ENCODE results near the gene MAP7D2.
"Not testable (repeated sequence)": the region's sequence is repeated elsewhere in the genome, so short reads cannot be mapped to it uniquely, and the experiment has no call there.

MAP7D2 gene

DNA sequence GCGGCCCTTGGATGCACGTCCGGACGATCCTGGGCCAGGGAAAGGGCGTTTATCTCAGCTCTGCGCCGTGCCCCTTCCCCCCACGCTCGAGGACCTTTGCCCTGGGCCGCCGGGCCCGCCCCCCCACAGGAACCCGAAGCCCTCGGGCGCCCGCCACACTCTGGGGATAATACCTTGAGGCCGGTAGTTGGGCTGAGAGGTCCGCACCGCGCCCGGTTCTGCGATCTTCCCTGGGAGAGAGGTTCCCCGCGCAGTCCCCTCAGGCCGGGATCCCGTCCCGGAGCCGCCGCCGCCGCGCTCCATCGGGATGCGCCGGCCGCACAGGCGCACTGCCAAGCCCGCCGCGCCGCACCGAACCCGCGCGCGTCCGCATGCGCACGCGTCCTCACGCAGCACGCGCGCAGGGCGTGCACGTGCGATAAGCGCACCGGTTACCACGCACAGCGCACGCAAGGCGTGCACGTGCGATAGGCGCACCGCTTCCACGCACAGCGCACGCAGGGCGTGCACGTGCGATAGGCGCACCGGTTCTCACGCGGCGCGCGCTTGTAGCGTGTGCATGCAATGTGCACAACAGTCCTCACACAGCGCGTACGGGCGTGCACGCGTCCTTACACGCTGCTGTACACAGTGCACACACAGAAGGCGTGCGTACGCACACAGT is at the start of gene MAP7D2:
MAP7D2 (minus strand) TSS at position 331 of the 664 bp plus-strand sequence; CDS start at position 303, 28 bp downstream.
- TF ChIP-seq BHLHE40 (IDR thresholded peaks at IDR 0.05; ENCODE audit: borderline replicate concordance) (no peak), ZNF384 (IDR thresholded peaks at IDR 0.05) (no peak), FOXM1 (IDR thresholded peaks at IDR 0.05; ENCODE audit: borderline replicate concordance) (no peak), L3MBTL2 (conservative IDR thresholded peaks at IDR 0.05) (no peak), FOXK2 (IDR thresholded peaks at IDR 0.05) (no peak), FOXA1 (IDR thresholded peaks at IDR 0.05) (no peak), ELF4 (IDR thresholded peaks at IDR 0.05) (no peak), SUZ12 (IDR thresholded peaks at IDR 0.05) (no peak), CTBP1 (IDR thresholded peaks at IDR 0.05; ENCODE audit: borderline replicate concordance) (no peak), PKNOX1 (IDR thresholded peaks at IDR 0.05) (no peak), SP1 (IDR thresholded peaks at IDR 0.05) (no peak), HDGF (IDR thresholded peaks at IDR 0.05; ENCODE audit: borderline replicate concordance) (no peak), TARDBP (IDR thresholded peaks at IDR 0.05) (no peak), ARNT (IDR thresholded peaks at IDR 0.05) (no peak)
- ChIA-PET POLR2A (no interaction called here), CTCF (no interaction called here)
- DNase-seq (ENCODE audit: extremely low spot score): no peak

- DNase-seq (ENCODE audit: extremely low spot score); POLR2A ChIA-PET: not testable (repeated sequence)
Measured at GRCh38 chrX:20162516-20162915, 45.8 kb upstream of the MAP7D2 start.

GRCh38 chrX:20159797-20160385 is 43.2 kb upstream of the MAP7D2 start:
- no peak for DNase-seq (ENCODE audit: extremely low spot score)
- no peak for TF ChIP-seq BHLHE40 (IDR thresholded peaks at IDR 0.05; ENCODE audit: borderline replicate concordance)
- TF ChIP-seq CTBP1 (IDR thresholded peaks at IDR 0.05; ENCODE audit: borderline replicate concordance): no peak
- no peak for TF ChIP-seq ELF4 (IDR thresholded peaks at IDR 0.05)
- TF ChIP-seq FOXA1 (IDR thresholded peaks at IDR 0.05): no peak
- no peak for TF ChIP-seq ZNF384 (IDR thresholded peaks at IDR 0.05)
- TF ChIP-seq TARDBP (IDR thresholded peaks at IDR 0.05): no peak
- CTCF ChIA-PET: no interaction called here
- POLR2A ChIA-PET: interaction anchor here (1.3 kb wide), 1 partner anchor 17 kb away, joined by 4 read pairs; no protein-coding TSS in a partner anchor

More at GRCh38 chrX:20162516-20162915, 45.8 kb upstream of the MAP7D2 start:
- CTCF ChIA-PET: not testable (repeated sequence)

- TF ChIP-seq ZNF384 (IDR thresholded peaks at IDR 0.05) (no peak), ARNT (IDR thresholded peaks at IDR 0.05) (no peak), FOXM1 (IDR thresholded peaks at IDR 0.05; ENCODE audit: borderline replicate concordance) (no peak), TARDBP (IDR thresholded peaks at IDR 0.05) (no peak), ELF4 (IDR thresholded peaks at IDR 0.05) (no peak), HDGF (IDR thresholded peaks at IDR 0.05; ENCODE audit: borderline replicate concordance) (no peak), PKNOX1 (IDR thresholded peaks at IDR 0.05) (no peak), FOXK2 (IDR thresholded peaks at IDR 0.05) (no peak), BHLHE40 (IDR thresholded peaks at IDR 0.05; ENCODE audit: borderline replicate concordance) (no peak), NFRKB (IDR thresholded peaks at IDR 0.05) (no peak)
- ChIA-PET POLR2A (interaction anchor here (1.0 kb wide), 1 partner anchor 9 kb away, joined by 3 read pairs; no protein-coding TSS in a partner anchor), CTCF (no interaction called here)
- no peak for DNase-seq (ENCODE audit: extremely low spot score)
Measured at GRCh38 chrX:20151689-20152088, 35.0 kb upstream of the MAP7D2 start.

GRCh38 chrX:20149326-20149725 is 32.6 kb upstream of the MAP7D2 start:
- TF ChIP-seq FOXA1 (IDR thresholded peaks at IDR 0.05) (no peak), BHLHE40 (IDR thresholded peaks at IDR 0.05; ENCODE audit: borderline replicate concordance) (no peak), ELF4 (IDR thresholded peaks at IDR 0.05) (no peak), ARNT (IDR thresholded peaks at IDR 0.05) (no peak), CTBP1 (IDR thresholded peaks at IDR 0.05; ENCODE audit: borderline replicate concordance) (no peak), FOXM1 (IDR thresholded peaks at IDR 0.05; ENCODE audit: borderline replicate concordance) (no peak), NFRKB (IDR thresholded peaks at IDR 0.05) (no peak), LEF1 (IDR thresholded peaks at IDR 0.05; ENCODE audit: borderline replicate concordance) (no peak)
- DNase-seq (ENCODE audit: extremely low spot score): no peak
- CTCF ChIA-PET: no interaction called here
- POLR2A ChIA-PET: no interaction called here

DNA sequence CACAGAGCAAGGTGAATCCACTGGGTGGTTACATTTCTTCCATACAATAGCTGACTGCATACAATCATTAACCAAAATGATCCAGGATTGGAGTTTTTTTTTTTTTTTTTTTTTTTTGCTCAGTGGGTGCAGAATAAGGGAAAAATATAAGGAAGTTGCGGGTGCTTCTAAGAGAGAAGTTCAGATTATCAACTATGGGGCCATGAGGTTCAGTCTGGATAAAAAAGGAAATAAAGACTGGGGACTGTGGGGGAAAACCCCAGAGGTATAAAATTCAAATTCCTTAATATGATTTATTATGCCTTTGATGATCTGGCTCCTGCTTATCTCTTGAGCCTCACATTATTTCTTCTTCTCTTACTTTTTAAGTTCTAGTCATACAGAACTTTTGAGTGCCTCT is 30.9 kb upstream of the MAP7D2 start:
- TF ChIP-seq SP1 (IDR thresholded peaks at IDR 0.05): no peak
- no peak for TF ChIP-seq ZNF384 (IDR thresholded peaks at IDR 0.05)
- no peak for TF ChIP-seq ARNT (IDR thresholded peaks at IDR 0.05)
- TF ChIP-seq BHLHE40 (IDR thresholded peaks at IDR 0.05; ENCODE audit: borderline replicate concordance): no peak
- TF ChIP-seq SUZ12 (IDR thresholded peaks at IDR 0.05): no peak
- TF ChIP-seq ELF4 (IDR thresholded peaks at IDR 0.05): no peak
- no peak for TF ChIP-seq FOXM1 (IDR thresholded peaks at IDR 0.05; ENCODE audit: borderline replicate concordance)
- TF ChIP-seq FOXK2 (IDR thresholded peaks at IDR 0.05): no peak
- TF ChIP-seq LEF1 (IDR thresholded peaks at IDR 0.05; ENCODE audit: borderline replicate concordance): no peak
- no peak for TF ChIP-seq NFRKB (IDR thresholded peaks at IDR 0.05)
- TF ChIP-seq HDGF (IDR thresholded peaks at IDR 0.05; ENCODE audit: borderline replicate concordance): no peak
- no peak for TF ChIP-seq FOXA1 (IDR thresholded peaks at IDR 0.05)
- TF ChIP-seq L3MBTL2 (conservative IDR thresholded peaks at IDR 0.05): no peak
- no peak for TF ChIP-seq TARDBP (IDR thresholded peaks at IDR 0.05)
- no peak for TF ChIP-seq CTBP1 (IDR thresholded peaks at IDR 0.05; ENCODE audit: borderline replicate concordance)
- no peak for TF ChIP-seq PKNOX1 (IDR thresholded peaks at IDR 0.05)
- POLR2A ChIA-PET: no interaction called here

More for the DNA sequence above, 30.9 kb upstream of the MAP7D2 start:
- CTCF ChIA-PET: no interaction called here
- no peak for DNase-seq (ENCODE audit: extremely low spot score)

Data from HEK293T (cell line).